C4-2B (cell line): ENCODE data around the gene SLC25A34.

Experiments used
- CTCF ChIP-seq: fragments of 450-650 bp; conservative IDR thresholded peaks from 2 replicates; pipeline ENCODE4 v1.5.1; 2017; ENCODE audit warnings: mild to moderate bottlenecking
- ZFX ChIP-seq: fragments of 450-650 bp; IDR thresholded peaks from 2 replicates; pipeline ENCODE4 v1.6.1; 2017

GRCh38 chr1:15744122-15744679 is 8.1 kb downstream of the SLC25A34 start:
- TF ChIP-seq CTCF (no peak), ZFX (no peak)
